ENCODE data around the gene SPTA1.

DNA sequence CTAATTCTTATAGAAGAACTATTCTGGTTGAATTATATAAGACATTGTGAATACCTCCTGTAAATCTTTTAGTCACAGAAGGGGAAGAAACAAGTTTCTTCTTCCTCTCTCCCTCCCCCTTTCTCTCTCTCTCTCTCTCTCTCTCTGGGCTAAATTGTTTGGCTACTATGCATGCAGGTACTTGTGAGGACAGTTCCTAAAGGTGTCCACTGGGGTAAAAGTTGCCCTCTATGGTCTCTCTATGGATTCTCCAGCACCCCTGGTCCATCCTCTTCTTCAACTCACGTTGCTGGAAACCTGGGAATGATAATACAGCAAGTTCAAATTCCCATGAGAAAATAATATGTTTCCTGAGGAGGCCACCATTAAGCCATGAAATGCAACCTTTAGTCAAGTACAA lies 28.2 kb upstream of the SPTA1 start:
- TF ChIP-seq EZH2phosphoT487 (IDR thresholded peaks at IDR 0.05; ENCODE audit: low read length) (no peak), EZH2 (optimal IDR thresholded peaks at IDR 0.05; ENCODE audit: low read depth, low read length) (no peak)
- TF ChIP-seq, protein P1, sequence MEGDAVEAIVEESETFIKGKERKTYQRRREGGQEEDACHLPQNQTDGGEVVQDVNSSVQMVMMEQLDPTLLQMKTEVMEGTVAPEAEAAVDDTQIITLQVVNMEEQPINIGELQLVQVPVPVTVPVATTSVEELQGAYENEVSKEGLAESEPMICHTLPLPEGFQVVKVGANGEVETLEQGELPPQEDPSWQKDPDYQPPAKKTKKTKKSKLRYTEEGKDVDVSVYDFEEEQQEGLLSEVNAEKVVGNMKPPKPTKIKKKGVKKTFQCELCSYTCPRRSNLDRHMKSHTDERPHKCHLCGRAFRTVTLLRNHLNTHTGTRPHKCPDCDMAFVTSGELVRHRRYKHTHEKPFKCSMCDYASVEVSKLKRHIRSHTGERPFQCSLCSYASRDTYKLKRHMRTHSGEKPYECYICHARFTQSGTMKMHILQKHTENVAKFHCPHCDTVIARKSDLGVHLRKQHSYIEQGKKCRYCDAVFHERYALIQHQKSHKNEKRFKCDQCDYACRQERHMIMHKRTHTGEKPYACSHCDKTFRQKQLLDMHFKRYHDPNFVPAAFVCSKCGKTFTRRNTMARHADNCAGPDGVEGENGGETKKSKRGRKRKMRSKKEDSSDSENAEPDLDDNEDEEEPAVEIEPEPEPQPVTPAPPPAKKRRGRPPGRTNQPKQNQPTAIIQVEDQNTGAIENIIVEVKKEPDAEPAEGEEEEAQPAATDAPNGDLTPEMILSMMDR (IDR thresholded peaks at IDR 0.05; ENCODE audit: low read length): no peak
